ENCODE results near the gene NKX3-2.

DNA sequence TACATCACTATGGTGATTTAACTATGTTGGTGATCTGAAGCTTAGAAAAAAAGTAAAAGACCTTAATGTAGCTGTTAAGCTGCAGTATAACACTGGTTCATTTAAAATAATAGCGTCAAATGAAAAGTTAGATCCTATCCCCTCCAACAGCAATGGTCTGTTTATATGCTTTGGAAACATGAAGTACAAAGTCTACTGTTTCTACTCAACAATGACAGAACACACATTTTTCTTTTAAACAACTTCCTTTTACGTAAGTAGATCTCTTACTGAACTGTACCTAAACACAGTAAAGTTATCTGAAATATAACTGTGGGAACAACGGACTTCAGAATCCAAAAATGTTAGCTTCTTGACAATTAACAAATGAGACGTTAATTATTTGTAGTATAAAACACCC is 47.9 kb upstream of the NKX3-2 start:
- TF ChIP-seq SIN3A (IDR thresholded peaks at IDR 0.05; ENCODE audit: low read depth, low read length) = no peak
- no peak for TF ChIP-seq CTCF (IDR thresholded peaks at IDR 0.05 in 2 of 3, conservative IDR thresholded peaks at IDR 0.05 in 1 of 3; ENCODE audit: control insufficient read depth in 2 of 3, extremely low read depth in 1 of 3, insufficient read depth in 1 of 3, low read depth in 3 of 3, low read length in 3 of 3)
